H9 (cell line): ENCODE data around the gene IL20RB. TPM values are rescaled to one million over a fixed set of nuclear protein-coding genes. Genes with fewer than 3 reads are reported as not detected.

Experiments used
- DNase-seq: peaks from one replicate; pipeline ENCODE4 v3.0.0-alpha.2; 2017
- H2AFZ ChIP-seq: one replicate; pipeline ENCODE4 v1.6.1; 2013; ENCODE audit warnings: mild to moderate bottlenecking, low read length, control low read depth, moderate library complexity
- H2AK5ac ChIP-seq: 2 replicates; pipeline ENCODE4 v1.6.1; 2013; ENCODE audit warnings: low read length, control low read depth, mixed read lengths; ENCODE audit not compliant: insufficient read length
- H2BK120ac ChIP-seq: one replicate; pipeline ENCODE4 v1.6.1; 2013; ENCODE audit warnings: low read depth, mild to moderate bottlenecking, low read length, control low read depth, inconsistent platforms; ENCODE audit not compliant: poor library complexity, severe bottlenecking
- H2BK12ac ChIP-seq: 2 replicates; pipeline ENCODE4 v1.6.1; 2013; ENCODE audit warnings: low read length, control low read depth, mixed read lengths, low read depth; ENCODE audit not compliant: insufficient read length
- H2BK15ac ChIP-seq: 2 replicates; pipeline ENCODE4 v1.6.1; 2013; ENCODE audit warnings: low read depth, low read length, control low read depth
- H2BK20ac ChIP-seq: one replicate; pipeline ENCODE4 v1.6.1; 2013; ENCODE audit warnings: low read depth, mild to moderate bottlenecking, low read length, control low read depth, inconsistent platforms; ENCODE audit not compliant: poor library complexity, severe bottlenecking
- H2BK5ac ChIP-seq: 2 replicates; pipeline ENCODE4 v1.6.1; 2013; ENCODE audit warnings: low read length, control low read depth, mixed read lengths; ENCODE audit not compliant: insufficient read length
- H3K14ac ChIP-seq: 2 replicates; pipeline ENCODE4 v1.6.1; 2013; ENCODE audit warnings: low read length, control low read depth; ENCODE audit not compliant: insufficient read depth
- H3K18ac ChIP-seq: 2 replicates; pipeline ENCODE4 v1.6.1; 2013; ENCODE audit warnings: low read depth, mild to moderate bottlenecking, mixed read lengths, low read length, control low read depth; ENCODE audit not compliant: insufficient read length
- H3K23ac ChIP-seq: 2 replicates; pipeline ENCODE4 v1.6.1; 2013; ENCODE audit warnings: low read length, control low read depth, mixed read lengths, low read depth; ENCODE audit not compliant: insufficient read length
- H3K23me2 ChIP-seq: 2 replicates; pipeline ENCODE4 v1.6.1; 2013; ENCODE audit warnings: low read depth, mild to moderate bottlenecking, mixed read lengths, low read length, control low read depth; ENCODE audit not compliant: insufficient read length, poor library complexity, severe bottlenecking
- H3K27ac ChIP-seq: 2 replicates; pipeline ENCODE4 v1.5.1; 2013; ENCODE audit warnings: low read length, control low read depth, mixed read lengths, low read depth; ENCODE audit not compliant: insufficient read length
- H3K27me3 ChIP-seq: 2 replicates; pipeline ENCODE4 v1.6.1; 2013; ENCODE audit warnings: low read length, control low read depth, inconsistent platforms; ENCODE audit not compliant: insufficient read depth
- H3K4ac ChIP-seq: 2 replicates; pipeline ENCODE4 v1.6.1; 2013; ENCODE audit warnings: low read depth, mild to moderate bottlenecking, control low read depth, inconsistent platforms, low read length, moderate library complexity
- H3K4me1 ChIP-seq: 2 replicates; pipeline ENCODE4 v1.6.1; 2013; ENCODE audit warnings: low read length, control low read depth, inconsistent platforms; ENCODE audit not compliant: insufficient read depth
- H3K4me2 ChIP-seq: 2 replicates; pipeline ENCODE4 v1.6.1; 2013; ENCODE audit warnings: low read length, control low read depth, mixed read lengths; ENCODE audit not compliant: insufficient read length, insufficient read depth
- H3K56ac ChIP-seq: 2 replicates; pipeline ENCODE4 v1.6.1; 2013; ENCODE audit warnings: low read depth, mild to moderate bottlenecking, mixed read lengths, low read length, control low read depth; ENCODE audit not compliant: insufficient read length
- H3K79me1 ChIP-seq: 2 replicates; pipeline ENCODE4 v1.6.1; 2013; ENCODE audit warnings: low read depth, mild to moderate bottlenecking, moderate library complexity, low read length, control low read depth, inconsistent platforms; ENCODE audit not compliant: insufficient read depth, poor library complexity, severe bottlenecking
- H3K79me2 ChIP-seq: 2 replicates; pipeline ENCODE4 v1.6.1; 2013; ENCODE audit warnings: low read length, control low read depth, inconsistent platforms; ENCODE audit not compliant: insufficient read depth
- H3K9ac ChIP-seq: 2 replicates; pipeline ENCODE4 v1.6.1; 2013; ENCODE audit warnings: low read length, control low read depth, mixed read lengths; ENCODE audit not compliant: insufficient read length; ENCODE audit errors: extremely low read depth
- H3K9me3 ChIP-seq: one replicate; pipeline ENCODE4 v1.6.1; 2013; ENCODE audit warnings: low read depth, low read length, inconsistent platforms; ENCODE audit not compliant: control insufficient read depth
- H3T11ph ChIP-seq: one replicate; pipeline ENCODE4 v1.6.1; 2013; ENCODE audit warnings: mild to moderate bottlenecking, low read length, control low read depth, inconsistent platforms
- H4K20me1 ChIP-seq: one replicate; pipeline ENCODE4 v1.6.1; 2013; ENCODE audit not compliant: control insufficient read depth, insufficient read length, insufficient read depth
- H4K5ac ChIP-seq: 2 replicates; pipeline ENCODE4 v1.6.1; 2013; ENCODE audit warnings: low read depth, mild to moderate bottlenecking, mixed read lengths, low read length, control low read depth; ENCODE audit not compliant: insufficient read length
- H4K8ac ChIP-seq: replicated peaks from 2 replicates; pipeline ENCODE4 v1.6.1; 2013; ENCODE audit warnings: low read length, control low read depth, mixed read lengths, low read depth; ENCODE audit not compliant: insufficient read length
- H4K91ac ChIP-seq: 2 replicates; pipeline ENCODE4 v1.6.1; 2013; ENCODE audit warnings: low read depth, mild to moderate bottlenecking, moderate library complexity, mixed read lengths, low read length, control low read depth; ENCODE audit not compliant: insufficient read length
- H3K27ac Mint-ChIP-seq, 3 experiments: 2 replicates in 2 of 3; 3 replicates in 1 of 3; pipeline ENCODE4 v1.8.0; 2020 to 2021; ENCODE audit warnings: mixed read lengths in 3 of 3, mild to moderate bottlenecking in 1 of 3, moderate library complexity in 1 of 3
- H3K27me3 Mint-ChIP-seq: 2 replicates; pipeline ENCODE4 v1.8.0; 2021; ENCODE audit warnings: low read depth, mild to moderate bottlenecking, moderate library complexity, mixed read lengths
- H3K36me3 Mint-ChIP-seq, 3 experiments: 2 replicates in 2 of 3; 3 replicates in 1 of 3; pipeline ENCODE4 v1.8.0; 2020 to 2021; ENCODE audit warnings: low read depth in 3 of 3, mixed read lengths in 3 of 3; ENCODE audit not compliant: insufficient read depth in 1 of 3
- H3K4me1 Mint-ChIP-seq, 2 experiments: 2 replicates each; pipeline ENCODE4 v1.8.0; 2020; ENCODE audit warnings: mixed read lengths in 2 of 2
- H3K4me3 Mint-ChIP-seq, 2 experiments: 2 replicates in 1 of 2; 3 replicates in 1 of 2; pipeline ENCODE4 v1.8.0; 2020 to 2021; ENCODE audit warnings: mild to moderate bottlenecking in 2 of 2, mixed read lengths in 2 of 2, moderate library complexity in 1 of 2
- H3K9me3 Mint-ChIP-seq, 2 experiments: 2 replicates in 1 of 2; 3 replicates in 1 of 2; pipeline ENCODE4 v1.8.0; 2020; ENCODE audit warnings: mild to moderate bottlenecking in 2 of 2, mixed read lengths in 2 of 2, moderate library complexity in 1 of 2
- CTCF ChIP-seq: fragments of 200-600 bp; sonication (generic); conservative IDR thresholded peaks from 3 replicates; pipeline ENCODE4 v1.8.0; 2021; ENCODE audit warnings: antibody characterized with exemption, mild to moderate bottlenecking
- WGBS: extraction: QIAGEN DNeasy Blood & Tissue Kit; methylation state at CpG from one replicate; pipeline ENCODE4 v1.1.7; 2013; ENCODE audit warnings: missing lambda C conversion rate, low lambda C conversion rate, mixed read lengths; ENCODE audit not compliant: insufficient read length; ENCODE audit errors: extremely low coverage; 5-methylcytosine and 5-hydroxymethylcytosine counted together
- total RNA-seq: library from RNA; stranded (reverse); gene quantifications from 2 replicates; pipeline ENCODE4 v1.2.1, GENCODE V29; 2021

Gene IL20RB
- total RNA-seq, 1 experiment from 2014 or later = 1.5 TPM

- H3K79me2 ChIP-seq = peaks cover 4% of the 10 kb centered on the region; the same call in 1 of the 2 replicates
These were observed 37.8 kb upstream of the IL20RB start for GRCh38 chr3:136919799-136920580.

More at GRCh38 chr3:136919799-136920580, 37.8 kb upstream of the IL20RB start:
- no peaks in the 10 kb centered on the region for H3K23me2 ChIP-seq
- no peak for TF ChIP-seq CTCF
- no peak overlapping the region for H3K4me3 Mint-ChIP-seq
- no peak overlapping the region for H3K23ac ChIP-seq
- no peaks in the 10 kb centered on the region for H3K27me3 Mint-ChIP-seq
- H2BK5ac ChIP-seq = no peak overlapping the region
- H3K4ac ChIP-seq = no peak overlapping the region
- no peaks in the 10 kb centered on the region for H3K27me3 ChIP-seq
- peaks cover 0 to 8% (median 0%) of the 10 kb centered on the region in 3 experiments; a peak in 1 of 7 replicates for H3K36me3 Mint-ChIP-seq
- no peak overlapping the region for H2BK12ac ChIP-seq
- H3K27ac ChIP-seq = no peak overlapping the region
- H3K4me2 ChIP-seq = no peak overlapping the region
- H3K4me1 Mint-ChIP-seq = peaks cover 13 to 18% of the 10 kb centered on the region in 2 experiments
- no peak for DNase-seq
- no CpG with 5 or more reads among the region's 1 CpG for WGBS
- H4K5ac ChIP-seq = no peak overlapping the region
- H3K14ac ChIP-seq = no peak overlapping the region
- no peak overlapping the region for H4K91ac ChIP-seq
- no peak overlapping the region for H3T11ph ChIP-seq
- no peak overlapping the region for H2BK120ac ChIP-seq
- no peak overlapping the region for H2BK15ac ChIP-seq
- no peak overlapping the region for H4K8ac ChIP-seq
- no peaks in the 10 kb centered on the region for H4K20me1 ChIP-seq
- H2AK5ac ChIP-seq = no peak overlapping the region
- no peak overlapping the region for H3K9ac ChIP-seq
- H3K9me3 ChIP-seq = no peaks in the 10 kb centered on the region
- H2AFZ ChIP-seq = no peak overlapping the region
- H3K27ac Mint-ChIP-seq = no peak overlapping the region
- no peaks in the 10 kb centered on the region; the same call in 1 of the 2 replicates for H3K4me1 ChIP-seq
- H3K18ac ChIP-seq = no peak overlapping the region
- H2BK20ac ChIP-seq = no peak overlapping the region
- H3K79me1 ChIP-seq = peaks cover 2% of the 10 kb centered on the region
- no peaks in the 10 kb centered on the region for H3K9me3 Mint-ChIP-seq
- no peak overlapping the region for H3K56ac ChIP-seq
